Measurements from ENCODE around the gene TEX2. TPM values are rescaled to one million over a fixed set of nuclear protein-coding genes. Genes with fewer than 3 reads are reported as not detected.

Gene TEX2
- total RNA-seq, 3 donors from 2014 or later: 27.5 to 38.5 (median 30.2) TPM

DNA sequence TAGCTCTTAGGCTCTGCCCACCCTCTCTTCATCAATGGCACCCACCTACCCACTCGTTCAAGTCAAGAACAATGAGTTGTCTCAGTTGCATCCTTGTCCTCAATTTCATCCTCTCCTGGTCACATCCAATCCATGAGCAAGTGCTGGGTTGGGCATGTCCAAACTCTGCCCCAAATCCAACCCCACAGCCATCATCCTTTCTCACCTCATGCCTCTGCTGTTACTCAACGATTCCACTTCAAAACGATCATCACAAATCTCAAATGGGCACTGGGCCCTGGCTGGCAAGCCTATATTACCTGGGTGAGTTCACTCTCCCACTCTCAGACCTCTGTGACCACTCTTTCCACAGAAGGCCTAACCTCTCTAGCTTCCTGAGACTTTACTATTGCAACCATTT is 12.0 kb upstream of the TEX2 start:
- Histone ChIP-seq H3K4me1 (ENCODE audit: low read depth) (no peaks in the 10 kb centered on the region), H3K9me3 (no peaks in the 10 kb centered on the region), H3K4me3 (no peak overlapping the region), H3K36me3 (ENCODE audit: low read depth) (no peaks in the 10 kb centered on the region)
- TF ChIP-seq, protein P1, sequence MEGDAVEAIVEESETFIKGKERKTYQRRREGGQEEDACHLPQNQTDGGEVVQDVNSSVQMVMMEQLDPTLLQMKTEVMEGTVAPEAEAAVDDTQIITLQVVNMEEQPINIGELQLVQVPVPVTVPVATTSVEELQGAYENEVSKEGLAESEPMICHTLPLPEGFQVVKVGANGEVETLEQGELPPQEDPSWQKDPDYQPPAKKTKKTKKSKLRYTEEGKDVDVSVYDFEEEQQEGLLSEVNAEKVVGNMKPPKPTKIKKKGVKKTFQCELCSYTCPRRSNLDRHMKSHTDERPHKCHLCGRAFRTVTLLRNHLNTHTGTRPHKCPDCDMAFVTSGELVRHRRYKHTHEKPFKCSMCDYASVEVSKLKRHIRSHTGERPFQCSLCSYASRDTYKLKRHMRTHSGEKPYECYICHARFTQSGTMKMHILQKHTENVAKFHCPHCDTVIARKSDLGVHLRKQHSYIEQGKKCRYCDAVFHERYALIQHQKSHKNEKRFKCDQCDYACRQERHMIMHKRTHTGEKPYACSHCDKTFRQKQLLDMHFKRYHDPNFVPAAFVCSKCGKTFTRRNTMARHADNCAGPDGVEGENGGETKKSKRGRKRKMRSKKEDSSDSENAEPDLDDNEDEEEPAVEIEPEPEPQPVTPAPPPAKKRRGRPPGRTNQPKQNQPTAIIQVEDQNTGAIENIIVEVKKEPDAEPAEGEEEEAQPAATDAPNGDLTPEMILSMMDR (IDR thresholded peaks at IDR 0.05): no peak
- intact Hi-C loops (cut with DNase I, micrococcal nuclease): no loop called here
- no peak for ATAC-seq
- DNase-seq: no peak

DNA sequence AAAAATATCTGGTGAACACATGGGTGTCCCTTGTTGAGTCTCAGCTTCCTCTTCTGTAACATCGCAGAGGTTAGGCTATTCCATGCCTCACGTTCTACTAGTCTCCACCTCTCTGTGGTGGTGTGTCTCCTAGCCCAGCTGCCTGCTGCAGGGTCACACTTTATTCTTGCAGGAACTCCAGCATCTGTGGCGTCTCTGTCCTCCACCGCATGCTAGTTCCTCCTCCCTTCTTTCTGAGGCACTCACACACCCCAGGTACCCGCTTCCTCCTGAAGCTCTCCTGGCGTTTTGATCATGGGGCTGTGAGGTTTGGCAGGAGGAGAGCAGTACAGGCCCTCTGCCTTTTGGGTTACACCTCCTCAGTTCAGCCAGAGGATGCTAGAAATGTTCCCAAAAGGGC is 9.9 kb upstream of the TEX2 start:
- Histone ChIP-seq H3K4me1 (ENCODE audit: low read depth) (no peaks in the 10 kb centered on the region), H3K4me3 (no peak overlapping the region), H3K36me3 (ENCODE audit: low read depth) (no peaks in the 10 kb centered on the region), H3K9me3 (no peaks in the 10 kb centered on the region)
- DNase-seq (no peak), ATAC-seq (no peak)
- intact Hi-C loops (cut with DNase I, micrococcal nuclease): no loop called here
- TF ChIP-seq, protein P1 (IDR thresholded peaks at IDR 0.05): no peak

DNA sequence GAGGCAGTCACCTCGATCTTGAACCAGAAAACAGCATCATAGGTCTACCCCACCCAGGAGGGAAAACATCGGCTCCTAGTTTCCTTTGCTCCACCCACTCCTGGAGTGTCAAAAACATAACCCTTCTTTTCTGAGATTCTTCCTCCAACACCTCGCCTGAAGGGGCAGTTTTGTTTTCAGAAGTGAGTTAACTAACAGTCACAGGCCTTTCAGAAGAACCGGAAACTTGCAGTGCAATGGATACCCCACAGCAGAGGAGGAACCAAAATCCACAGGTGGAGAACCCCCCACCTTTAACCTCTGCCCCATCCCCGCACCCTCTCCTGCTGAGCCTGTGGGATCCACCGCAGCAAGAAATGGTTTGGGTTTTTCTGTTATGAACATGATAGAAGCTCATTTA is 7.8 kb upstream of the TEX2 start:
- TF ChIP-seq, protein P1 (IDR thresholded peaks at IDR 0.05): no peak

DNA sequence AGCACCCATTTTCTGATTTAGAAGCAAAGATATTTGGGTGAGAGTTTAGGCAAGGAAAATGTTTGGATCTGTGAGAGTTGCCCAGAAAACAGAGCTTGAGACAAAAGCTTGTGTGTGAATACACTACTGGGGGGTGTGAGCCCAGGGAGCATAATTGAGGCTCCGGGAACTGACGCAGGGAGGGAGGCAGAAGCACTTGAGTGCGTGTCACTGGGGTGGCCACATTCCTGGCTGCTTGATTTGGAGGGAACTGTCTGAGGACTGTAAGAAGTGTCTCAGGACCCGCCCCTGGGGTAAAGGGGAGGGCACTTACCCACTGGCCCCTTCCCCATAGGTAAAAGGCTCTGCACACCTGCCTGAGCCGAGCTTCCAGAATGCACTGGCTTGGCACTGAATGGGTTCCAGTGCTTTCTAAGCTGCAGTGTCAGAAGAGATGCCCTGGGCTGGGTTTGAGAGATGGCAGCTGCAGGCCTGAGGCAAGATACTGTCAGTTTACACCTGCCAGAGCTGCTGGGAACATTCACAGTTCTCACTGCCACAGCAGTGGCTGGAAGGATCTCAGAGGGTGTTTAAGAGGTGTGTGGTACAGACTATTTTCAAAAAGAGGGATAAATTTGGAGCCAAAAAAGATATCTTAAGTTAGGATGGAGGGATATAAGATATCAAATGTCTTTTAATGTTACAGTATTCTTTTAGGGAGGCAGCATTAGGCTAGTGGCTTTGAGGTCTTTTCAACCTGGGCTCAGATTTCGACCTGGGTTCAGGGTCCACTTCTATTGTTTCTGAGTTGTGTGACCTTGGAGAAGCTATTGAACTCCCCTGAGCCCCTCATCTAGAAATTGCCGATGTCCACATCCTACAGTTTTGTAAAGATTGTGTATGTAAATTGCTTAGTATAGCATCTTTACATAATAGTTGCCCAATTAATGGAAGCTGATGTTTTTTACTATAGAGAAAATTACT is 6.9 kb upstream of the TEX2 start:
- Histone ChIP-seq H3K4me3 (no peak overlapping the region), H3K4me1 (ENCODE audit: low read depth) (no peaks in the 10 kb centered on the region), H3K9me3 (no peaks in the 10 kb centered on the region), H3K36me3 (ENCODE audit: low read depth) (no peaks in the 10 kb centered on the region)
- DNase-seq: no peak
- no peak for ATAC-seq
- intact Hi-C loops (cut with DNase I, micrococcal nuclease): no loop called here
- TF ChIP-seq, protein P1 (IDR thresholded peaks at IDR 0.05): no peak

More for the DNA sequence above, 7.8 kb upstream of the TEX2 start:
- DNase-seq: no peak
- no peaks in the 10 kb centered on the region for H3K9me3 ChIP-seq
- no peaks in the 10 kb centered on the region for H3K4me1 ChIP-seq (ENCODE audit: low read depth)
- ATAC-seq: no peak
- no peaks in the 10 kb centered on the region for H3K36me3 ChIP-seq (ENCODE audit: low read depth)
- no peak overlapping the region for H3K4me3 ChIP-seq
- intact Hi-C loops (cut with DNase I, micrococcal nuclease): no loop called here

DNA sequence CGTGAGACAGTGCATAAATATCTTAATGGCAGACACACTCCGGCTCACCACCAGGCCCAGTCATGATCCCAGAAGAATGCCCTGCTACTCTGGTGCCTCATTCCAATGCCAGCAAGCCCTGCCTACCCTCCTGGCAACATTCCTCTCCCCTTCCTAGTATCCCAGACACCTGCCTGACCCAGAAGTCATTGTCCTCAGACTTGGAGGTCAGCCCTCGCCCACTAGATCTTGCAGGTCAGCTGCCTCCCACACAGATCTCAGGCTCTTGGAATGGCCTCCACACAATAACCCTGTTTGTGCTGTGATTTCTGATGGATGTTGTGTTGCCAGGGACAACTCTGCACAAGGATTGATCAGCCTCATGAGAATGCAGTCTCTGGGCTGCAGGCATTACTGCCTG is 1.8 kb upstream of the TEX2 start:
- TF ChIP-seq, protein P1 (IDR thresholded peaks at IDR 0.05): no peak
- no peak for ATAC-seq
- peaks cover 20% of the 10 kb centered on the region for H3K4me1 ChIP-seq (ENCODE audit: low read depth)
- no peaks in the 10 kb centered on the region for H3K9me3 ChIP-seq
- H3K4me3 ChIP-seq: no peak overlapping the region
- H3K36me3 ChIP-seq (ENCODE audit: low read depth): no peaks in the 10 kb centered on the region
- intact Hi-C loops (cut with DNase I, micrococcal nuclease): loop anchor here in 1 of 2 donors (5.0 kb wide), 1 partner anchor 118 kb away; no protein-coding TSS in a partner anchor
- DNase-seq: no peak
